Stimulated activated CD4-positive, alpha-beta T cell treated with anti-CD3 and anti-CD28 coated beads, TNF-alpha, amount 100 ng/mL, for 4 hours (primary cell): ENCODE measurements around the gene SLC4A2.
"Not testable (repeated sequence)": the region's sequence is repeated elsewhere in the genome, so short reads cannot be mapped to it uniquely, and the experiment has no call there.

Experiments
- DNase-seq, 3 experiments: peaks; one replicate each; pipeline ENCODE4 v3.0.0-alpha.2; 2020; ENCODE audit warnings: low read depth in 3 of 3

SLC4A2 gene

GRCh38 chr7:151059367-151060112, at the start of gene SLC4A2:
Gene SLC4A2, plus strand, starts transcription at chr7:151059589. Its CDS starts 2,399 bp downstream, at chr7:151061988.
- peak; percentile 57 to 59 (median 58) for DNase-seq

- no peak for DNase-seq
Measured at GRCh38 chr7:151010037-151010306, 49.4 kb upstream of the SLC4A2 start.

GRCh38 chr7:151010307-151011096, 48.9 kb upstream of the SLC4A2 start:
- DNase-seq = no peak

- DNase-seq = no peak
Measured at GRCh38 chr7:151011097-151011409, 48.3 kb upstream of the SLC4A2 start.

- not testable (repeated sequence) for DNase-seq
Measured at GRCh38 chr7:151011616-151012015, 47.8 kb upstream of the SLC4A2 start.

- DNase-seq = no peak
Measured at GRCh38 chr7:151012031-151012692, 47.2 kb upstream of the SLC4A2 start.

- no peak for DNase-seq
Measured at GRCh38 chr7:151012911-151013347, 46.5 kb upstream of the SLC4A2 start.

- DNase-seq = no peak
Measured at GRCh38 chr7:151013356-151013732, 46.0 kb upstream of the SLC4A2 start.

- DNase-seq = peak in 2 of 3 experiments; percentile 61 to 70
Measured at GRCh38 chr7:151013733-151014497, 45.5 kb upstream of the SLC4A2 start.

- no peak for DNase-seq
Measured at GRCh38 chr7:151014950-151015349, 44.4 kb upstream of the SLC4A2 start.

- no peak for DNase-seq
Measured at GRCh38 chr7:151015967-151016366, 43.4 kb upstream of the SLC4A2 start.

GRCh38 chr7:151016505-151016904, 42.9 kb upstream of the SLC4A2 start:
- DNase-seq = no peak

- no peak for DNase-seq
Measured at GRCh38 chr7:151016942-151017341, 42.4 kb upstream of the SLC4A2 start.

- DNase-seq = no peak
Measured at GRCh38 chr7:151017370-151017952, 41.9 kb upstream of the SLC4A2 start.

- peak; percentile 60 to 77 (median 68) for DNase-seq
Measured at GRCh38 chr7:151017953-151018420, 41.4 kb upstream of the SLC4A2 start.

GRCh38 chr7:151018421-151019129, 40.8 kb upstream of the SLC4A2 start:
- DNase-seq = no peak

- DNase-seq = no peak
Measured at GRCh38 chr7:151019130-151019447, 40.3 kb upstream of the SLC4A2 start.

- no peak for DNase-seq
Measured at GRCh38 chr7:151020231-151020630, 39.2 kb upstream of the SLC4A2 start.

GRCh38 chr7:151023232-151023631, 36.2 kb upstream of the SLC4A2 start:
- no peak for DNase-seq

GRCh38 chr7:151024435-151025056, 34.8 kb upstream of the SLC4A2 start, which contains the start of gene ATG9B:
Gene ATG9B, minus strand, starts transcription at chr7:151024494. Its CDS starts 71 bp downstream, at chr7:151024423.
- DNase-seq = no peak
